ENCODE results near the gene SPRR5.

DNA sequence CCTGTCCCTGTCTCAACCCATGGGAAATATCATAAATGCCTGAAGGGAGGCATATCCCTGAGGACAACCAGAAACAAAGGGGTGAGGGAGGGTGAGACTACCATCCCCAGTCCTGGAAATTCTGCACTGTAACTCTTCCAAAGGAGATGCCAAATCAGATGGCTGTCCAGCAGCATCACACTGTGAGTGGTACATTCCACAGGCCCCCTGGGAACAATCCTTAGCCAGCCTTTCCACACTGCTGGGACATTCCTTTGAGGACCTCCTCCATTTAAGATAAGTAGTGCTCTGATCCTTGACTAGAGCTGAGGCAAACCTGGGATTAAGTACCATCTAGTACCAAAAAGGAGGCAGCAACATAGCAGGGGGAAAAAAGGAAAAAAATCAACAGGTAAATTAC is 27.9 kb upstream of the SPRR5 start:
- TF ChIP-seq MAX (IDR thresholded peaks at IDR 0.05) (no peak), EP300 (IDR thresholded peaks at IDR 0.05; ENCODE audit: borderline replicate concordance) (no peak), YY1 (IDR thresholded peaks at IDR 0.05; ENCODE audit: low read depth) (no peak), TAF1 (IDR thresholded peaks at IDR 0.05; ENCODE audit: low read depth) (no peak), CREB1 (IDR thresholded peaks at IDR 0.05; ENCODE audit: low read depth) (no peak), FOXM1 (IDR thresholded peaks at IDR 0.05; ENCODE audit: borderline replicate concordance, low read depth) (no peak), REST (IDR thresholded peaks at IDR 0.05; ENCODE audit: low read depth) (no peak), CEBPB (IDR thresholded peaks at IDR 0.05) (no peak), EGR1 (IDR thresholded peaks at IDR 0.05) (no peak), RAD21 (IDR thresholded peaks at IDR 0.05; ENCODE audit: low read depth) (no peak), NFIC (IDR thresholded peaks at IDR 0.05) (no peak), TCF12 (IDR thresholded peaks at IDR 0.05; ENCODE audit: low read depth) (no peak)
- TF ChIP-seq, protein P1, sequence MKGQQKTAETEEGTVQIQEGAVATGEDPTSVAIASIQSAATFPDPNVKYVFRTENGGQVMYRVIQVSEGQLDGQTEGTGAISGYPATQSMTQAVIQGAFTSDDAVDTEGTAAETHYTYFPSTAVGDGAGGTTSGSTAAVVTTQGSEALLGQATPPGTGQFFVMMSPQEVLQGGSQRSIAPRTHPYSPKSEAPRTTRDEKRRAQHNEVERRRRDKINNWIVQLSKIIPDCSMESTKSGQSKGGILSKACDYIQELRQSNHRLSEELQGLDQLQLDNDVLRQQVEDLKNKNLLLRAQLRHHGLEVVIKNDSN (IDR thresholded peaks at IDR 0.05): no peak
